GM12801 (cell line): ENCODE data around the gene DHCR7.

Source experiments
- CTCF ChIP-seq: IDR thresholded peaks from one replicate; pipeline ENCODE4 v1.5.1; 2011; ENCODE audit warnings: control low read depth; ENCODE audit not compliant: insufficient read length; ENCODE audit errors: extremely low read depth

Gene DHCR7

DNA sequence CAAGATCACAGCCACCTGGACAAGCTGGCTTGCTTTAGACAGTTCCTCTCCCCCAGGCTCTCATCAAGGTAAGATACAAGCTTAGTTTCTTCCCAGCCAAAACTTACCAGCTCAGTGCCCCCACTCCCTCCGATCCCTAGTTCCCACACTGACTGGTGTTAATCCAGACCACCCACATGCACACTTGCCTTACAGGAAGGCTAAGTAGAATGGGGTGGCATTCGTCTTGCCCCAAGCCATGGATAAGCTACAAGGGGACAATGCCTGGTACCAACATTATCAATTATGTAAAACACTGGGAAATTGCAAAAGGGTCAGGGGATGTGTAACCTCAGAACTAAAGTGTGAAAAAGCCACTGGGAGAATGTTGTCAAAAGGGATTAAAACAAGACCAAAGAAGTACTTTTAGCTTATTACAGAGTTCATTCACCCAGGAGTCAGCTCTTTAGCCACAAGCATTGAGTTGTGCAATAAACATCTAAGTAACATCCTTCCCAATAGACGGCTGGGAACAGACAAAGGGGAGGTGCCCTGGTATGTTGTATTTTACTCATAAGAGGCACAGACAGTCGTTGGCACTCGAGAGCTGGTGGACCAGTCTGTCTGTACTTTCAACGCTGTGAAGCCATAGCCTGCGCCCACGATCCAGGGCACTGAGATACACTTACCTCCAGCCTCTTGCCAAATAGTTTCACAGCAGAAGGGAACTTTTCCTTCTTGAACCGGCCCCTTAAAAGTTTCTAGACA lies 1.1 kb downstream of the DHCR7 start:
- no peak for TF ChIP-seq CTCF

DNA sequence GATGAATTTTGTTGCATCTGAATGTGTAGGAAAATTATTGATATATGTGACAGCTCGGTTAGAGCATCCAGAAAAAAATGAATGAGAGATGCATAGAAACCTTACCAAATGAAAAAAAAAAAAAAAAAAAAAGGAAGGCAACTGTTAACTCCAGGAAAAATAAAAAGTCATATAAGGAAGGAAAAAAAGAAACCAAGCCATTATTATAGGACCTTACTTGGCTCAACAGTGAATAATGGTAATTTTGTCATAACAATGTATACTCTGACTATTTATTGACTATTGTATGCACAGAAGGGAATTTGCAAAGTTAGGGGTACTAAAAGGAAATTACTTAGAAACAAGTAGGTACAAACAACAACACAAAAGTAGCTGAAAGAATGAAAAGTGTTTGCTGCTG lies 2.0 kb downstream of the DHCR7 start:
- no peak for TF ChIP-seq CTCF

GRCh38 chr11:71444811-71445210 lies 3.4 kb downstream of the DHCR7 start:
- no peak for TF ChIP-seq CTCF

GRCh38 chr11:71443736-71444445 lies 4.3 kb downstream of the DHCR7 start:
- no peak for TF ChIP-seq CTCF

GRCh38 chr11:71442880-71443279 lies 5.3 kb downstream of the DHCR7 start:
- no peak for TF ChIP-seq CTCF

- no peak for TF ChIP-seq CTCF
These were observed 6.1 kb downstream of the DHCR7 start for GRCh38 chr11:71442123-71442522.

GRCh38 chr11:71441251-71441650 lies 6.9 kb downstream of the DHCR7 start:
- TF ChIP-seq CTCF, result no peak
